ENCODE measurements around the gene TBC1D22A. TPM values are rescaled to one million over a fixed set of nuclear protein-coding genes. Genes with fewer than 3 reads are reported as not detected.

The TBC1D22A gene
- total RNA-seq, 1 donor from 2014 or later, result 24.2 TPM

DNA sequence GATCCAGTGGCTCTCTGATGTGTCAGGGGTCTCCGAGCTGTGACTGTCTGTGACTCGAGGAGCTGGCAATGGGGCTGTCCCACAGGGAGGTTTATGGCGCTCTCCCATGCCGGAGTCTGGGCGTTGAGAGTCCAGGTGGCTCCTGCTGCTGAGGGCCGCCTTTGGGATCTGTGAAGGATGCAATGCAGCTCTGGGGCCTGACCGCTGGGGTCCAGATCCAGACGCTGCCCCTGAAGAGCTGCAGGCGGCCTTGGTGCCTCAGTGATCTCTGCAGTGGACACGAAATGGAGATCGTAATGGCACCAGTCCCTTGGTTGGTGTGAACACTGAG lies 155.3 kb downstream of the TBC1D22A start:
- Histone ChIP-seq H3K9ac (ENCODE audit: low read length) (no peak overlapping the region), H4K20me1 (ENCODE audit: insufficient read depth, low read length) (peaks cover 5% of the 10 kb centered on the region), H3K36me3 (ENCODE audit: insufficient read depth, low read length) (peaks cover 5% of the 10 kb centered on the region), H3K4me1 (ENCODE audit: insufficient read depth, low read length) (no peaks in the 10 kb centered on the region), H3K4me3 (ENCODE audit: insufficient read depth, low read depth, low read length) (no peak overlapping the region), H2AFZ (ENCODE audit: low read depth, low read length) (no peak overlapping the region), H3K4me2 (ENCODE audit: low read length) (no peak overlapping the region), H3K27ac (ENCODE audit: low read depth, low read length) (no peak overlapping the region), H3K27me3 (ENCODE audit: insufficient read depth, low read length) (no peaks in the 10 kb centered on the region), H3K9me3 (ENCODE audit: insufficient read depth, low read depth, low read length) (no peaks in the 10 kb centered on the region), H3K79me2 (ENCODE audit: insufficient read depth, low read length) (no peaks in the 10 kb centered on the region)
- FAIRE-seq (no peak), DNase-seq (ENCODE audit: low read depth) (no peak)
- H3K9me3 Mint-ChIP-seq (ENCODE audit: unreplicated experiment), result peaks cover 3% of the 10 kb centered on the region
- no peak overlapping the region for H3K4me3 Mint-ChIP-seq (ENCODE audit: unreplicated experiment)
- H3K27ac Mint-ChIP-seq (ENCODE audit: unreplicated experiment), result no peak overlapping the region
- TF ChIP-seq, protein P1, sequence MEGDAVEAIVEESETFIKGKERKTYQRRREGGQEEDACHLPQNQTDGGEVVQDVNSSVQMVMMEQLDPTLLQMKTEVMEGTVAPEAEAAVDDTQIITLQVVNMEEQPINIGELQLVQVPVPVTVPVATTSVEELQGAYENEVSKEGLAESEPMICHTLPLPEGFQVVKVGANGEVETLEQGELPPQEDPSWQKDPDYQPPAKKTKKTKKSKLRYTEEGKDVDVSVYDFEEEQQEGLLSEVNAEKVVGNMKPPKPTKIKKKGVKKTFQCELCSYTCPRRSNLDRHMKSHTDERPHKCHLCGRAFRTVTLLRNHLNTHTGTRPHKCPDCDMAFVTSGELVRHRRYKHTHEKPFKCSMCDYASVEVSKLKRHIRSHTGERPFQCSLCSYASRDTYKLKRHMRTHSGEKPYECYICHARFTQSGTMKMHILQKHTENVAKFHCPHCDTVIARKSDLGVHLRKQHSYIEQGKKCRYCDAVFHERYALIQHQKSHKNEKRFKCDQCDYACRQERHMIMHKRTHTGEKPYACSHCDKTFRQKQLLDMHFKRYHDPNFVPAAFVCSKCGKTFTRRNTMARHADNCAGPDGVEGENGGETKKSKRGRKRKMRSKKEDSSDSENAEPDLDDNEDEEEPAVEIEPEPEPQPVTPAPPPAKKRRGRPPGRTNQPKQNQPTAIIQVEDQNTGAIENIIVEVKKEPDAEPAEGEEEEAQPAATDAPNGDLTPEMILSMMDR (IDR thresholded peaks at IDR 0.05; ENCODE audit: insufficient read depth, low read depth, low read length), result no peak
- no peak for TF ChIP-seq EZH2 (IDR thresholded peaks at IDR 0.05; ENCODE audit: insufficient read depth, low read length)
- H3K4me1 Mint-ChIP-seq (ENCODE audit: low read depth, unreplicated experiment), result no peaks in the 10 kb centered on the region
- peaks cover 33% of the 10 kb centered on the region for H3K36me3 Mint-ChIP-seq (ENCODE audit: low read depth, unreplicated experiment)
- H3K27me3 Mint-ChIP-seq (ENCODE audit: low read depth, unreplicated experiment), result no peaks in the 10 kb centered on the region

DNA sequence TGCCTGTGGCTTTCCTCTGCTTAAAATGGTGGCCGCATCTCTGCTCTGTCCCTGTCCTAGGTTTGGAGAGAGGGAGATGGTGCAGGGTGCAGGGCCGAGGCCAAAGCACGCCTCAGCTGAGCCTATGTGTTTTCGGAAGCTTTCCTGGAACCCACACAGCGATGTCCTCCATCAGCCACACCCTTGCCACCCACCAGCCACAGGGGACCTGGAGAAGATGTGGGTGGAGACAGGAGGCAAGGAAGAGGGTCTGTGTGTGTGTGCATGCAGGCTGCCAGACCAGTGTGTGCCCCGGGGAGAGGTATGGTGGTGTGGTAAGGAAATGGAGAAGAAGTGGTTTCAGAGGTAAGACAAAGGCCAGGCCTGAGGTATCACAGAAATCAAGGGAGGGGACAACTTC lies 155.7 kb downstream of the TBC1D22A start:
- TF ChIP-seq EZH2 (IDR thresholded peaks at IDR 0.05; ENCODE audit: insufficient read depth, low read length), result no peak
- TF ChIP-seq, protein P1 (IDR thresholded peaks at IDR 0.05; ENCODE audit: insufficient read depth, low read depth, low read length), result no peak
- DNase-seq (ENCODE audit: low read depth) (no peak), FAIRE-seq (no peak)
- H4K20me1 ChIP-seq (ENCODE audit: insufficient read depth, low read length), result peaks cover 6% of the 10 kb centered on the region
- Mint-ChIP-seq H3K27ac (ENCODE audit: unreplicated experiment) (no peak overlapping the region), H3K9me3 (ENCODE audit: unreplicated experiment) (peaks cover 3% of the 10 kb centered on the region), H3K27me3 (ENCODE audit: low read depth, unreplicated experiment) (no peaks in the 10 kb centered on the region), H3K4me1 (ENCODE audit: low read depth, unreplicated experiment) (no peaks in the 10 kb centered on the region), H3K36me3 (ENCODE audit: low read depth, unreplicated experiment) (peaks cover 33% of the 10 kb centered on the region), H3K4me3 (ENCODE audit: unreplicated experiment) (no peak overlapping the region)
- no peak overlapping the region for H2AFZ ChIP-seq (ENCODE audit: low read depth, low read length)
- H3K4me1 ChIP-seq (ENCODE audit: insufficient read depth, low read length), result no peaks in the 10 kb centered on the region
- no peaks in the 10 kb centered on the region for H3K9me3 ChIP-seq (ENCODE audit: insufficient read depth, low read depth, low read length)
- H3K4me2 ChIP-seq (ENCODE audit: low read length), result no peak overlapping the region
- no peak overlapping the region for H3K27ac ChIP-seq (ENCODE audit: low read depth, low read length)
- no peaks in the 10 kb centered on the region for H3K79me2 ChIP-seq (ENCODE audit: insufficient read depth, low read length)
- H3K4me3 ChIP-seq (ENCODE audit: insufficient read depth, low read depth, low read length), result no peak overlapping the region
- H3K9ac ChIP-seq (ENCODE audit: low read length), result no peak overlapping the region
- no peaks in the 10 kb centered on the region for H3K27me3 ChIP-seq (ENCODE audit: insufficient read depth, low read length)
- H3K36me3 ChIP-seq (ENCODE audit: insufficient read depth, low read length), result peaks cover 5% of the 10 kb centered on the region

DNA sequence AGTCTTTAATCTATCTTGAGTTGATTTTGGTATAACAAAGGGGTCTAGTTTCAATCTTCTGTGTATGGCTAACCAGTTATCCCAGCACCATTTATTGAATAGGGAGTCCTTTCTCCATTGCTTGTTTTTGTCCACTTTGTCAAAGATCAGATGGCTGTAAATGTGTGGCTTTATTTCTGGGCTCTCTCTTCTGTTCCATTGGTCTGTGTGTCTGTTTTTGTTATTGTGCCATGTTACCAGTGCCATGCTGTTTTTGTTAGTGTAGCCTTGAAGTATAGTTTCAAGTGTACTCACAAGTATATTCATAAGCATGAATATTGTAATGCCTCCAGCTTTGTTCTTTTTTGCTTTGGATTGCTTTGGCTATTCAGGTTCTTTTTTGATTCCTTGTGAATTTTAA lies 159.6 kb downstream of the TBC1D22A start:
- no peak overlapping the region for H3K4me2 ChIP-seq (ENCODE audit: low read length)
- H3K9ac ChIP-seq (ENCODE audit: low read length), result no peak overlapping the region
- DNase-seq (ENCODE audit: low read depth) (no peak), FAIRE-seq (no peak)
- H3K4me3 ChIP-seq (ENCODE audit: insufficient read depth, low read depth, low read length), result no peak overlapping the region
- Mint-ChIP-seq H3K27ac (ENCODE audit: unreplicated experiment) (no peak overlapping the region), H3K4me1 (ENCODE audit: low read depth, unreplicated experiment) (no peaks in the 10 kb centered on the region), H3K36me3 (ENCODE audit: low read depth, unreplicated experiment) (peaks cover 17% of the 10 kb centered on the region), H3K4me3 (ENCODE audit: unreplicated experiment) (no peak overlapping the region), H3K9me3 (ENCODE audit: unreplicated experiment) (peaks cover 3% of the 10 kb centered on the region), H3K27me3 (ENCODE audit: low read depth, unreplicated experiment) (no peaks in the 10 kb centered on the region)
- no peaks in the 10 kb centered on the region for H3K9me3 ChIP-seq (ENCODE audit: insufficient read depth, low read depth, low read length)
- TF ChIP-seq, protein P1 (IDR thresholded peaks at IDR 0.05; ENCODE audit: insufficient read depth, low read depth, low read length), result no peak
- TF ChIP-seq EZH2 (IDR thresholded peaks at IDR 0.05; ENCODE audit: insufficient read depth, low read length), result no peak
- no peak overlapping the region for H2AFZ ChIP-seq (ENCODE audit: low read depth, low read length)
- no peaks in the 10 kb centered on the region for H3K4me1 ChIP-seq (ENCODE audit: insufficient read depth, low read length)
- no peak overlapping the region for H3K27ac ChIP-seq (ENCODE audit: low read depth, low read length)
- no peaks in the 10 kb centered on the region for H3K36me3 ChIP-seq (ENCODE audit: insufficient read depth, low read length)
- H3K79me2 ChIP-seq (ENCODE audit: insufficient read depth, low read length), result no peaks in the 10 kb centered on the region
- H4K20me1 ChIP-seq (ENCODE audit: insufficient read depth, low read length), result peaks cover 6% of the 10 kb centered on the region
- H3K27me3 ChIP-seq (ENCODE audit: insufficient read depth, low read length), result no peaks in the 10 kb centered on the region

All from astrocyte (in vitro differentiated cells and primary cell).